Measurements from ENCODE around the gene PRPF8.

The PRPF8 gene

DNA sequence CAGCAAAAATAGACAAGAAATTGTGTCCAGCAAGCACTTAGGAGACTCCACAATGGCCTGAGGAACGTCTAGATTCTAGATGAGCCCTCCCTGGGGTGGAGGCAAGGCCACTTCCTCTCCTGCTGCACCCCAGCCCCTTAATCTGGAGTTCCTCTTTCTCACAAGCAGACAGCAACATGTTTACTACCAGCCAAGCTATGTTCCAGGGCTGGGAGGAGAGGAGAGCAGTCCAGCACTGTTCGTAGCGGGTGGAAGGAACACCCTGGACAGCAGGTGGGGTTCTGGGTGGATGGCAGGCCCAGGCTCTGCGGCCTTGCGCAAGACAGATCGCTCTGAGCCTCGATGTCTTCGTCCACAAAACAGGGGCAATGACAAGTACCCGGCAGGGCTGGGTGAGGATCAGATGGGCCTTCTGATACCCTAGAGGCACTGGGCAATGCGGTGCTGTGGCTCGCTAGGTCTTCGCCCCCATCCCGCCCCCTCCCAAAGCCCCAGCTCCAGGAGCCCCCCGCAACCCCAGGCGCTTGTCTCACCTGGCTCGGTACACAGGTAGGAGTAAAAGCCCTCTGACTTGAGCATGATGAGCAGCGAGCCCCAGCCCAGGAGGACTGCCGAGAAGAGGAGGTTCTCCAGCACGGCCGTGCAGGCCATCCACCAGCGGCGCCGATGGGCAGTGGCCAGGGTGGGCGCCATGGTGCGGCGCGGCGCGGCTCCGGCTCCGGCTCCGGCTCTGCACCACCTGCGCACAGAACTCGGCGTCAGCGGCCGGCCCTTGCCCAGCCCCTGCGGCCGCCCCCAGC lies 57.3 kb downstream of the PRPF8 start:
- DNase-seq (ENCODE audit: low read depth, low spot score): no peak

DNA sequence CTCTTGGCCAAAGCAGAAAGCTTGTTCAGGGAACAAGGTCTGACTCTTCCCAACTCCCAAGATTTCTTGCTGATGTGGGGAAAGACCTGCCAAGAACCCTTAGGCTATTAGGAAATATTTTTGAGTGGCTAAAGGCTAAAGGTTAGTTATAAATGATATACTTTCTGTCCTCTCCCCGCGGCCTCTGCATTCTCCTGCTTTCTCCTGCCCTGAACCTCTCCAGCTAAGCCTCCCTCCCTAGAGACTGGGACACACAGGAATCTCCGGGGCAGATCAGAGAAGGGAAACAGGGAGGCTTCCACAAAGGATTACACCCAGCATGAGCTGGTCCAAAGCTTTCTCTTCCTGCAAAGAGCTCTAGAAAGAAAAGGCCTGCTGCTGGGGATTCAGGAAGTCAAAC lies 58.3 kb downstream of the PRPF8 start:
- DNase-seq (ENCODE audit: low read depth, low spot score): no peak

DNA sequence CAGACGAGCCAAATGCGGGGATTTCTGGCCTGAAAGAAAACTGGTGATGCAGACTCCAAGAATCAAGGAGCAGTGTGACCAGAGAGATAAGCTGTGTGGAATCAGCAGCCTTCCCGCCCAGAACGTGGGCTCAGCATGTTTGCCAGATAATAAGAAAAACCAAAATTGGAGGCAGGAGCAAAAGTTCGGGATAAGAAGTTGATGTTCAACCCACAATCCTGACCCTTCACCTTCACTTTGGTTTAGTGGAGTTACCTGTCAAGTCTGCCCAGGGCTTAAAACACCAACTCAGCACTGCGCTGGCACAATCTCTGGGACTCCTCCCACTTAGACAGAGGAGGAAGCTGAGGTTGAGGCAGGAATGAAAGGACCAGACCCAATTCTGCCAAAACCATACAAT lies 59.1 kb downstream of the PRPF8 start:
- no peak for DNase-seq (ENCODE audit: low read depth, low spot score)

DNA sequence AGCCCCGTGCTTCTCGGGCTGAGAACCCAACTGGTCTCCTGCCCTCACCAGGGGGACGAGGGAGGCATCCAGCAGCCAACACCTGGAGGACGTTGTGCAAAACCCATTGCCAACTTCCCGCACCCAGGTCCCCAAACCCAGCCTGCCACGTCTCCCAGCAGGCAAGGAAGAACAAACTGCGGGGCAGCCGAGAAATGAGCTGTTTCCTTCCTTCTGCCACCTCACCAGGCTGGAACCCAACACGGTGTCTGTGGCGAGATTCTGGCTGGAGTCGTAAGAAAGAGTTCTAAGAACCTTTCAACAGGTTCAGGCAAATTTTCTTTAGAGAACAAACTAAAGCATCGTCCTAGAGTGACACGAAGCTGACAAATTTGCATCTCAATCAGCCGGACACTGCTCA lies 59.6 kb downstream of the PRPF8 start:
- no peak for DNase-seq (ENCODE audit: low read depth, low spot score)

DNA sequence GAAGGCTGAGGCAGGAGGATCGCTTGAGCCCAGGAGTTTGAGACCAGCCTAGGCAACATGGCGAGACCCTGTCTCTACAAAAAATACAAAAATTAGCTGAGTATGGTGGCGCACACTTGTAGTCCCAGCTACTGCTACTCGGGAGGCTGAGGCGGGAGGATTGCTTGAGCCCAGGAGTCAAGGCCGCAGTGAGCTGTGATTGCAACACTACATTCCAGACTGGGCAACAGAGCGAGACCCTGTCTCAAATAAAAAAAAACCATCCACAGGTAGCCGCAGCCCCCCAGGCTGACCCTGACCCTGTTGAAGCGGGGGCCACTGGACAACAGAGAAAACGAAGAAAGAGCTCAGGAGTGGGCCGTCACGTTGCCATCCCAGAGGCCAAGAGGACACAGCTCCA lies 60.0 kb downstream of the PRPF8 start:
- no peak for DNase-seq (ENCODE audit: low read depth, low spot score)

GRCh38 chr17:1623057-1623630 lies 61.5 kb downstream of the PRPF8 start:
- no peak for DNase-seq (ENCODE audit: low read depth, low spot score)

DNA sequence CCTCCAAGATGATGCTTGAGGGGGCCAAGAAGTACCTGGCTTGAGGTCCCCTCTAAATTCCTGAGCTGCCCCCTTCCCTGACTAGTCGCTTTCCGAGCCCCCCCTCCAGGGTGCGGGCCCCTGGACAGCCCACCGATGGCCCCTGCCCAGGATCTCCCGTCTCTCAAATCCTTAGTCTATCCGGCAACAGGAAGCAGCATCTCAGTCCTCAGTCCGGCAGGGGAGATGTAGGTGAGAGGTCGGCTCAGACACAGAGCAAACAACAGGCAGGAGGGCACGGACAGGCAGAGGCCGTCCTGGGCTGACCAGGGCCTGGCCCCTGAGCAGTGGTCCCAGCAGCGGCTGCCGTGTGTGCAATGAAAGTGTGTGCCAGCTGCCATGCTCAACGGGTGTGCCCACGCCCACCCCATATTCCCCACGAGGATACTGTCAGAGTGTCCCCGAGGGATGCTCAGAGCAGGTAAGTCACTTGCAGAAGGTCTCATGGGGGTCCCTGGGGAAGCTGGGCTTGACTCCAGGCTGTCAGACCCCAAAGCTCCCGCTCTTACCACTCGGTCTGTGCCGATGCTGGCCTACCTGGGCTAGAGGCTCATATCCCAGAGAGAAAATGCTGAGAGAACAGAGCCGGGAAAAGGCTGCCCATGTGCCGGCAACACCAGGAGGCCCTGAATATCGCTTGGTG lies 63.3 kb downstream of the PRPF8 start:
- no peak for DNase-seq (ENCODE audit: low read depth, low spot score)

DNA sequence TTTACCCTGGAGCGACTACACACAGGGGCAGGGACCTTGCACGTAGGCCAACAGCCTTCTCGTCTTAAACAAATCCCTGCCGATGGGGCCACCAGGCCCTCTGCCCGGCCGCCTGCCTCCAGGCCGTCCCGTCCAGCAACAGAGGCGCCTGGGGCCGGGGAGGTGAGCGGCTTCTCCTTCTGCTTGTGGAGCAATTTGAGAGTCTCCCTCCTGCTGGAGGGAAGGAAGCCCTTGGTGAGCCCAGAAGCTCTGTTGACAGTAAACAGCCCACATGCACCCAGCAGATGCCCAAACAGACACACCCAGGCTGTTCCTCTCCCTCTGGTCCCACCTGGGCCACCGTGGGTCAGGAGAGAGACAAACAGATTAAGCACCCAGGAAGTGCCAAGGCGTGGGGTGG lies 64.2 kb downstream of the PRPF8 start:
- DNase-seq (ENCODE audit: low read depth, low spot score): no peak

DNA sequence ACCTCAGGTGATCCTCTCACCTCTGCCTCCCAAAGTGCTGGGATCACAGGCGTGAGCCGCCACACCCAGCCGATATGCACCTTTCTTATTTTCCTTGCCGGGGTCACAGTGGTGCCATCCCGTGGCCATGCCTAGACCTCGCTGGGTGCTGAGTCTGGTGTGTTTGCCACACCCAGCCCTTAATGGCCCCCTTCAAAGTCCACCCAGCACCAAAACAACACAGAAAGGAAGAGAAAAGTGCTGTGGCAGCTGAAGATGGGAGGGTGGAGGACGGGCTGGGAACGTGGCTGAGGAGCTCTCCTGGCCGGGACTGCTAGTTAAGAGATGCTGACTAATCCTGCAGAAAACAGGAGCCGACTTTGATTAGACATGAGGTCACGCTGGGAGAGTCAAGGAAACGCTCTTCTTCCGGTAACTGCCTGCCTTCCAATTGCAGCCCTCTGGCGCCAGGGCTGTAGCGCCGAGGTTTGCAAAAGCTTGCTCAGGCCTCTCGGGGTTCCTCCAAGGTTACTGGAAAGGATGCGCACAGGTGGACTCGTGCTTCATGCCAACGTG lies 67.0 kb downstream of the PRPF8 start:
- DNase-seq (ENCODE audit: low read depth, low spot score): no peak

- no peak for DNase-seq (ENCODE audit: low read depth, low spot score)
Observed at GRCh38 chr17:1616101-1616500, 68.6 kb downstream of the PRPF8 start.

DNA sequence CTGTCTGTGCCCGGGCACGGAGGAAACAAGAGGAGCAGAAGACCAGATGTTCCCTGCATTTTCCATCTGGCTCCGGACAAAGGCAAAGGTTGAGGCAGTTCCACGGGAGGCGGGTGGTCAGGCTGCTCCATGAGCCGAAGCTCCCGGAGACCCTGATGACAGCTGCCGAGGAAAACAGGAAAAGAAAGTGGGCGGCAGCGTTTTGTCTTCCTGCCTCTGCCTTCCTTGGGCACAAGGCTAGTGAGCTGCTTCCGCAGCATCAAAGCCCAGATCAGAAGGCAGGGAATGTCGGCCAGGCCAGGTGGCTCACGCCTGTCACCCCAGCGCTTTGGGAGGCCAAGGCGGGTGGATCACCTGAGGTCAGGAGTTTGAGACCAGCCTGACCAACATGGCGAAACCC lies 72.3 kb downstream of the PRPF8 start:
- DNase-seq (ENCODE audit: low read depth, low spot score): no peak

- DNase-seq (ENCODE audit: low read depth, low spot score): no peak
Observed at GRCh38 chr17:1611715-1612114, 73.0 kb downstream of the PRPF8 start.

- no peak for DNase-seq (ENCODE audit: low read depth, low spot score)
Observed at GRCh38 chr17:1608676-1609075, 76.0 kb downstream of the PRPF8 start.

DNA sequence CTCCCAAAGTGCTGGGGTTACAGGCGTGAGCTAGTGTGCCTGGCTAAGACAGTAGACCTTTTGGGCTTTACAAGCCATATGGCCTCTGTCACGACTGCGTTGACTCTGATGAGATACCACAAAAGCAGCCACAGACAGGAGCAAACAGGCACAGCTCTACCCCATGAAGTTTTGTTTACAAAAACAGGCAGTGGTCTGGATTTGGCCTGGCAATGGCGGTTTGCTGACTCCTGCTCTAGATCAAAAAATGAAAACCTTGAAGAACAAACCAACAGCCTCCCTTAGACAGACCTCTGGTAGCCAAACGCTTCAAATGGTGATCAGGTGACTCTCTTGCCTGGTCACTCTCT lies 76.7 kb downstream of the PRPF8 start:
- DNase-seq (ENCODE audit: low read depth, low spot score): no peak

DNA sequence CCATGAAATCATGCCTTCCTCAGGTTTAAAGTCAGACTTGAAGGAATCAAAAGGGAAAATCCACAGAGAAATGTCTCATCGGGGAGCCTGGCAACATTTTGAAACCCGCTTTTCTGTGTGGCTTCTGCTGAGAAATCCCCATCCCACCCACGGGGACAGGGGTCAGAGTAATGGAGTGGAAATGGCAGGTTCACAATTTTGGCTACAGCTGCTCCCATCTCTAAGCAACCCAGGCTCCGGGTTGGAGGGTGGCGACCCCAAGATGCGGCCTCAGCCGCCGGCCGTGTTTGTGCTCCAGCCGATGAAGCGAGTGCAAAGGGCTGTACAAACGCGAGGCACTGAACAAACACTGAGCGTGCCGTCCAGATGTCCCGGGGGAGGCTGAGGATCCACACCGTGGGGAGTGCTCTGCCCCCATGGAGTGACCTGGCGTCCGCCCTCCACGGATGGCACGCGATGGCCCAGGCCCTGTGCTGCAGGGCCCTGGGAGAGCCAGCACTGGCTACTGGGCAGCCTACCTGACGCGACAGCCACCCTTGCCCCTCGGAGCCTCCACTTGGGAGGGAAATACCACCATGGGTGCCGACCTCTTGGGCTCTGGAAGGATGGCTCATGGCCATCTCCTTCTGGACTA lies 78.2 kb downstream of the PRPF8 start:
- DNase-seq (ENCODE audit: low read depth, low spot score): no peak

GRCh38 chr17:1605681-1606351 lies 78.9 kb downstream of the PRPF8 start:
- DNase-seq (ENCODE audit: low read depth, low spot score): no peak

DNA sequence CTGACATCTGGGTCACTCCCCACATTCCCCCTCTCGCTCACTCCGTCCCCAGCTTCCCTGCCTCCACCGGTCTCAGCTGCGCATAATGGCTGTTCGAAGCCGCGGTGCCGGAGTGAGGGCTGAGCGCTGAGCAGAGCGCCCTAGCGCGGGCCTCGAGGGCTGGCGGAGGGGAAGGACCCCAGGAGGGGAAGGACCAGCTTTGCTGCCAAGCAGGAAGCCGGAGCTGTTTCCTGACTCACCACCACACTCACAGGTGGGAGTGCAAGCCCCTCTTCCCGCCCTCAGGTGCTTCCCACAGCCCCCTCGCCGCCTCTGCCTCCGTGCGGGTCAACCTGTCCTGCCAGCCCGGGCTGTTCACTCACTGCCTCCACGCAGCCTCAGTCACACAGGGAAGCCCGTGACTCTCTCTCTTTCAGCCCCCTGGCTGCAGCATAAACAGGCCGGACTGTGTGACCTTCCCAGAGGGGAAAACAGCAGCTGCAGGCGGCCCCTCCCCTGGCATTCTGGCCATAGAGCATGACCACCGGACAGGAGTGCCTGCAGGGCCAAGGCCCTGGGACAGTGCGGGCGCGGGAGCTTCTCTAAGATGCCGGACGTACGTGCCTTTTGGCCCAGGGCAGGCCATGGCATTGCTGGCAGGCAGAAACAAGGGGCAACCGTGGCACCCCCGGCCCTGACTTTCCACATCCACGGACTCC lies 79.7 kb downstream of the PRPF8 start:
- DNase-seq (ENCODE audit: low read depth, low spot score): no peak

- no peak for DNase-seq (ENCODE audit: low read depth, low spot score)
Observed at GRCh38 chr17:1601571-1601970, 83.1 kb downstream of the PRPF8 start.

Measured in activated CD4-positive, CD25-positive, alpha-beta regulatory T cell treated with anti-CD3 and anti-CD28 coated beads, Interleukin-2, amount 50 U/mL, for 16 hours (primary cell).